OCI-LY1 (cell line): Measurements from ENCODE around the gene ANXA6.

Experiments
- H2AFZ ChIP-seq: fragments of 200-600 bp; sonication (generic), shearing (Covaris generic); 2 replicates; pipeline ENCODE4 v1.6.0; 2014; ENCODE audit warnings: antibody characterized with exemption, mild to moderate bottlenecking, low read length
- H3F3A ChIP-seq: fragments of 200-600 bp; sonication (generic), shearing (Covaris generic); 2 replicates; pipeline ENCODE4 v1.6.0; 2014; ENCODE audit warnings: mild to moderate bottlenecking, antibody characterized with exemption, low read length, moderate library complexity; ENCODE audit not compliant: insufficient read depth
- H3K27ac ChIP-seq: fragments of 200-600 bp; sonication (generic); 2 replicates; pipeline ENCODE4 v1.5.1; 2014; ENCODE audit warnings: low read length, mixed run types, mild to moderate bottlenecking, low read depth; ENCODE audit not compliant: poor library complexity, severe bottlenecking
- H3K27me3 ChIP-seq: fragments of 200-600 bp; sonication (generic); 2 replicates; pipeline ENCODE4 v1.6.0; 2014; ENCODE audit warnings: antibody characterized with exemption, mild to moderate bottlenecking, low read length, moderate library complexity; ENCODE audit not compliant: insufficient read depth
- H3K36me3 ChIP-seq: fragments of 200-600 bp; sonication (generic); 2 replicates; pipeline ENCODE4 v1.6.1; 2014; ENCODE audit warnings: mild to moderate bottlenecking, antibody characterized with exemption, low read length, moderate library complexity, mixed read lengths; ENCODE audit not compliant: insufficient read depth
- H3K4me1 ChIP-seq: fragments of 200-600 bp; sonication (generic); 2 replicates; pipeline ENCODE4 v1.5.1; 2014; ENCODE audit warnings: mild to moderate bottlenecking, low read length, moderate library complexity; ENCODE audit not compliant: insufficient read depth, severe bottlenecking
- H3K4me2 ChIP-seq: fragments of 200-600 bp; sonication (generic), shearing (Covaris generic); 2 replicates; pipeline ENCODE4 v1.6.1; 2014; ENCODE audit warnings: low read length
- H3K4me3 ChIP-seq: fragments of 200-600 bp; sonication (generic); 2 replicates; pipeline ENCODE4 v1.5.1; 2014; ENCODE audit warnings: low read length, low read depth, mild to moderate bottlenecking, mixed read lengths; ENCODE audit not compliant: poor library complexity, severe bottlenecking
- H3K79me2 ChIP-seq: fragments of 200-600 bp; shearing (Covaris generic); 2 replicates; pipeline ENCODE4 v1.6.1; 2016; ENCODE audit warnings: mixed run types, low read length, mixed read lengths; ENCODE audit not compliant: insufficient read depth
- H3K9ac ChIP-seq: fragments of 200-600 bp; sonication (generic), shearing (Covaris generic); 2 replicates; pipeline ENCODE4 v1.6.1; 2014; ENCODE audit warnings: mild to moderate bottlenecking, low read length, mixed read lengths
- H3K9me2 ChIP-seq: fragments of 200-600 bp; sonication (generic), shearing (Covaris generic); 2 replicates; pipeline ENCODE4 v1.6.1; 2014; ENCODE audit warnings: low read depth, mild to moderate bottlenecking, low read length, mixed read lengths
- H3K9me3 ChIP-seq: fragments of 200-600 bp; shearing (Covaris generic); 2 replicates; pipeline ENCODE4 v1.6.1; 2014; ENCODE audit warnings: low read length, mixed read lengths
- H4K20me1 ChIP-seq: fragments of 200-600 bp; sonication (generic), shearing (Covaris generic); 2 replicates; pipeline ENCODE4 v1.6.0; 2016; ENCODE audit warnings: mild to moderate bottlenecking, low read length; ENCODE audit not compliant: insufficient read depth
- CTCF ChIP-seq: fragments of 200-600 bp; sonication (generic), shearing (Covaris generic); IDR thresholded peaks from 2 replicates; pipeline ENCODE4 v1.5.1; 2017; ENCODE audit warnings: mild to moderate bottlenecking, antibody characterized with exemption, low read length, moderate library complexity, mixed read lengths
- EZH2 ChIP-seq: fragments of 200-600 bp; sonication (generic), shearing (Covaris generic); IDR thresholded peaks from 2 replicates; pipeline ENCODE4 v1.8.0; 2017; ENCODE audit warnings: borderline replicate concordance, mixed run types, mild to moderate bottlenecking, antibody characterized with exemption, low read length, moderate library complexity, mixed read lengths

The ANXA6 gene

GRCh38 chr5:151081431-151082281 is 75.9 kb downstream of the ANXA6 start:
- peaks cover 79% of the 10 kb centered on the region for H3K4me1 ChIP-seq
- no peaks in the 10 kb centered on the region for H3F3A ChIP-seq
- peak overlapping the region; percentile 86 for H3K4me3 ChIP-seq
- peak overlapping the region; percentile 64 for H3K4me2 ChIP-seq
- peaks cover 37% of the 10 kb centered on the region for H3K79me2 ChIP-seq
- peak overlapping the region; percentile 96 for H3K9ac ChIP-seq
- H3K9me2 ChIP-seq = no peaks in the 10 kb centered on the region
- no peak for TF ChIP-seq EZH2
- TF ChIP-seq CTCF = no peak
- peak overlapping the region; percentile 74 for H3K27ac ChIP-seq
- no peaks in the 10 kb centered on the region for H3K9me3 ChIP-seq
- no peaks in the 10 kb centered on the region for H4K20me1 ChIP-seq
- H3K27me3 ChIP-seq = no peaks in the 10 kb centered on the region
- no peak overlapping the region for H2AFZ ChIP-seq
- peaks cover 31% of the 10 kb centered on the region for H3K36me3 ChIP-seq

- Histone ChIP-seq H3K79me2 (peaks cover 46% of the 10 kb centered on the region), H4K20me1 (no peaks in the 10 kb centered on the region), H3K4me2 (peak within 1 kb of the TSS; percentile 100), H3K9me2 (no peaks in the 10 kb centered on the region), H2AFZ (no peak within 1 kb of the TSS), H3K9me3 (no peaks in the 10 kb centered on the region), H3F3A (no peaks in the 10 kb centered on the region), H3K27ac (peak within 1 kb of the TSS; percentile 83), H3K36me3 (peaks cover 38% of the 10 kb centered on the region), H3K27me3 (no peaks in the 10 kb centered on the region), H3K9ac (peak within 1 kb of the TSS; percentile 96), H3K4me3 (peak within 1 kb of the TSS; percentile 86), H3K4me1 (peaks cover 79% of the 10 kb centered on the region)
- no peak for TF ChIP-seq EZH2
- peak; percentile 11; the same call in 1 of the 2 replicates for TF ChIP-seq CTCF
Measured at GRCh38 chr5:151080613-151081430, 76.8 kb downstream of the ANXA6 start, which contains the start of gene TNIP1. TNIP1 (minus strand) TSS chr5:151081034; CDS start chr5:151065095, 15,939 bp downstream.

GRCh38 chr5:151079838-151080612 is 77.6 kb downstream of the ANXA6 start:
- Histone ChIP-seq H4K20me1 (no peaks in the 10 kb centered on the region), H3K4me1 (peaks cover 75% of the 10 kb centered on the region)
- TF ChIP-seq CTCF = no peak
- TF ChIP-seq EZH2 = no peak

More at GRCh38 chr5:151079838-151080612, 77.6 kb downstream of the ANXA6 start:
- no peaks in the 10 kb centered on the region for H3F3A ChIP-seq
- H3K27ac ChIP-seq = peak overlapping the region; percentile 83
- H3K79me2 ChIP-seq = peaks cover 54% of the 10 kb centered on the region
- H3K9me2 ChIP-seq = no peaks in the 10 kb centered on the region
- peak overlapping the region; percentile 86 for H3K4me3 ChIP-seq
- no peaks in the 10 kb centered on the region for H3K27me3 ChIP-seq
- H2AFZ ChIP-seq = no peak overlapping the region
- peaks cover 46% of the 10 kb centered on the region for H3K36me3 ChIP-seq
- H3K4me2 ChIP-seq = peak overlapping the region; percentile 100
- H3K9me3 ChIP-seq = no peaks in the 10 kb centered on the region
- H3K9ac ChIP-seq = peak overlapping the region; percentile 96
